Left ventricle myocardium inferior (tissue), 1 donor: ENCODE results near the gene RIOK1. TPM values are rescaled to one million over a fixed set of nuclear protein-coding genes. Genes with fewer than 3 reads are reported as not detected.

ENCODE experiments used
- DNase-seq: peaks from one replicate; pipeline ENCODE4 v3.0.0-alpha.2; 2020
- H3K27ac ChIP-seq: fragments of 200-600 bp; replicated peaks from 2 replicates; pipeline ENCODE4 v1.8.0; 2021
- H3K27me3 ChIP-seq: fragments of 200-600 bp; 2 replicates; pipeline ENCODE4 v1.8.0; 2021; ENCODE audit warnings: low read depth
- H3K36me3 ChIP-seq: fragments of 200-600 bp; 2 replicates; pipeline ENCODE4 v1.8.0; 2021
- H3K4me1 ChIP-seq: fragments of 200-600 bp; 2 replicates; pipeline ENCODE4 v1.8.0; 2021
- H3K4me3 ChIP-seq: fragments of 200-600 bp; 2 replicates; pipeline ENCODE4 v1.8.0; 2021; ENCODE audit warnings: mild to moderate bottlenecking, moderate library complexity
- H3K9me3 ChIP-seq: fragments of 200-600 bp; replicated peaks from 2 replicates; pipeline ENCODE4 v1.8.0; 2021
- CTCF ChIP-seq: fragments of 200-600 bp; IDR thresholded peaks from 2 replicates; pipeline ENCODE4 v1.8.0; 2021; ENCODE audit warnings: antibody characterized with exemption, mild to moderate bottlenecking, borderline replicate concordance
- intact Hi-C: fragments of 100-400 bp; cut with micrococcal nuclease; formaldehyde crosslinking; loops from one replicate; pipeline ENCODE4 v1.11.0; 2022
- total RNA-seq: library from RNA; stranded (reverse); fragmentation: NEBNext Ultra II Directional; extraction: Animal tissue kit (Norgen Biotek cat#: 25700); gene quantifications from one replicate; pipeline ENCODE4 v1.2.1, GENCODE V29; 2021
- donor health status: DM: no; HTN: yes; CAD: no; lungs with severe emphysema.

Gene RIOK1
- total RNA-seq, 1 donor from 2014 or later, result 11.5 TPM

GRCh38 chr6:7390226-7390878, 744 bp downstream of the RIOK1 start:
- intact Hi-C loops, result loop anchor here (10.0 kb wide), 1 partner anchor 96 kb away; no protein-coding TSS in a partner anchor
- Histone ChIP-seq H3K4me1 (peaks cover 34% of the 10 kb centered on the region), H3K9me3 (no peaks in the 10 kb centered on the region), H3K27me3 (no peaks in the 10 kb centered on the region), H3K27ac (peak overlapping the region; percentile 92), H3K4me3 (peak overlapping the region; percentile 81), H3K36me3 (peaks cover 24% of the 10 kb centered on the region)
- DNase-seq, result no peak
- TF ChIP-seq CTCF, result peak; percentile 3

DNA sequence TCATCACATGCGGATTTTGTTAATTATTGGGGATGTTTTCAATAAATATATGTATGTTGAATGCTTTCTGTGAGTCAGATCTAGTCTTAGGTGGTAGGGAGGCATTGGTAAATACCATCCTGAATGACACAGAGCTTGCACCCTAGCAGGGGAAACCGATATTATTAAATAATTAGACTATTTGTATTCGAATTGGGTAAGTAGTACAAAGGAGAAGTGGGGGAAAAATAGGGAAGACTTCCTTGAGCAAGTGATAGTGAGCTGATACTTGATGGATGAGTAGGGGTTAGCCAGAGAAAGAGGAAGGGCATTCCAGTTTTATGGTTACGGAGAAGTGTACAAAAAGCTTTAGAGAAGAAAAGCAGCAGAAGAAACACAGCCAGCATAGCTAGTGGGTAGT, 1.5 kb downstream of the RIOK1 start:
- H3K9me3 ChIP-seq, result no peaks in the 10 kb centered on the region
- TF ChIP-seq CTCF, result no peak
- H3K27ac ChIP-seq, result no peak overlapping the region
- H3K4me3 ChIP-seq, result peak overlapping the region; percentile 81
- peaks cover 31% of the 10 kb centered on the region for H3K36me3 ChIP-seq
- H3K4me1 ChIP-seq, result peaks cover 34% of the 10 kb centered on the region
- H3K27me3 ChIP-seq, result no peaks in the 10 kb centered on the region
- intact Hi-C loops, result loop anchor here (10.0 kb wide), 1 partner anchor 96 kb away; no protein-coding TSS in a partner anchor
- no peak for DNase-seq

DNA sequence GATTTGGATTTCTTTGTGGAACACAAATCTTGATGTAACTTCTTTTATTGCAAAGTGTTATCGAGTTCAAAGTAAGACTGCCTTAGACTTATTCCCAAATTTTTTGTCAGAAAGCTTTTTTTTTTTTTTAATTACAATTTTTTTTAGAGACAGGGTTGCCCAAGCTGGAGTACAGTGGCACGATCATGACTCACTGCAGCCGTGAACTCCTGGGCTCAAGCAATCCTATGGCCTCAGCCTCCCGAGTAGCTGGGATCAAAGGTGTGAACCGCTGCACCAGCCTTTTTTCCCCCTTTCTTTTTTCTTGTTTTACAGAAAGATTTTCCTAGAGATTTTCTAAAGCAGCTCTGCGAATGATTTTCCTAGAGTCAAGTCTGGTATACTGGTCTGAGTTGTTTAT, 2.8 kb downstream of the RIOK1 start:
- Histone ChIP-seq H3K27me3 (no peaks in the 10 kb centered on the region), H3K27ac (no peak overlapping the region), H3K36me3 (peaks cover 44% of the 10 kb centered on the region), H3K4me3 (no peak overlapping the region), H3K4me1 (peaks cover 34% of the 10 kb centered on the region), H3K9me3 (no peaks in the 10 kb centered on the region)
- TF ChIP-seq CTCF, result no peak
- intact Hi-C loops, result loop anchor here (10.0 kb wide), 1 partner anchor 98 kb away; no protein-coding TSS in a partner anchor
- no peak for DNase-seq

DNA sequence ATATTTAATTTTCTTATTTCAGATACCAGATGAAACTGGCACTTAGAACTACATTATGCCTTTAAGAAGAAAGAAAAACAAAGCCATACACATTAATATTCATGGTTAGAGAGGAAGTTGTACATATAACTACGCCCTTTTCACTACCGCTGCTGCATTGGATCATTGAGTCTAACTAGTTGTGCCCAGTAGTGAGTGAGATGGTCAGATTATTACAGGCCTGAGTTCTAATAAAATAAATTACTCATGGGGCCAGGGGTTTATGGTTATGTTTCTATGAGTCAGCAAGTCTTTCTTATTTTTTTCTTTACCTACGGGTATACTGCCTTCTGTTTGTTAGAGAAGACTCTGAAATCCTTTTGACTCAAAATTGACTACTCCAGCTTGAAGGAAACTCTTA, 11.5 kb downstream of the RIOK1 start:
- no peak overlapping the region for H3K4me3 ChIP-seq
- DNase-seq, result no peak
- TF ChIP-seq CTCF, result no peak
- no peaks in the 10 kb centered on the region for H3K27me3 ChIP-seq
- no peak overlapping the region for H3K27ac ChIP-seq
- intact Hi-C loops, result loop anchor here (10.0 kb wide), 1 partner anchor 204 kb away; no protein-coding TSS in a partner anchor
- peaks cover 96% of the 10 kb centered on the region for H3K36me3 ChIP-seq
- no peaks in the 10 kb centered on the region for H3K9me3 ChIP-seq
- no peaks in the 10 kb centered on the region for H3K4me1 ChIP-seq

- intact Hi-C loops, result loop anchor here (10.0 kb wide), 1 partner anchor 202 kb away; no protein-coding TSS in a partner anchor
These were observed 13.1 kb downstream of the RIOK1 start for GRCh38 chr6:7402716-7403115.

More at GRCh38 chr6:7402716-7403115, 13.1 kb downstream of the RIOK1 start:
- TF ChIP-seq CTCF, result no peak
- no peaks in the 10 kb centered on the region for H3K9me3 ChIP-seq
- no peaks in the 10 kb centered on the region for H3K27me3 ChIP-seq
- no peaks in the 10 kb centered on the region for H3K4me1 ChIP-seq
- no peak for DNase-seq
- no peak overlapping the region for H3K27ac ChIP-seq
- H3K4me3 ChIP-seq, result no peak overlapping the region
- peaks cover 96% of the 10 kb centered on the region for H3K36me3 ChIP-seq
